ENCODE data around the gene MFRP.
"Not testable (repeated sequence)": the region's sequence is repeated elsewhere in the genome, so short reads cannot be mapped to it uniquely, and the experiment has no call there.

MFRP gene

GRCh38 chr11:119346605-119347004 is at the start of gene MFRP:
Gene MFRP, minus strand, starts transcription at chr11:119346705. Its CDS starts 192 bp downstream, at chr11:119346513.
- no peak for DNase-seq (ENCODE audit: low read depth, low spot score)

- DNase-seq (ENCODE audit: low read depth, low spot score), result no peak
Measured at GRCh38 chr11:119391275-119391674, 44.8 kb upstream of the MFRP start.

GRCh38 chr11:119389611-119390254 is 43.2 kb upstream of the MFRP start:
- no peak for DNase-seq (ENCODE audit: low read depth, low spot score)

- no peak for DNase-seq (ENCODE audit: low read depth, low spot score)
Measured at GRCh38 chr11:119388103-119388502, 41.6 kb upstream of the MFRP start.

GRCh38 chr11:119384332-119384731 is 37.8 kb upstream of the MFRP start:
- no peak for DNase-seq (ENCODE audit: low read depth, low spot score)

GRCh38 chr11:119382513-119382912 is 36.0 kb upstream of the MFRP start:
- not testable (repeated sequence) for DNase-seq (ENCODE audit: low read depth, low spot score)

GRCh38 chr11:119382101-119382500 is 35.6 kb upstream of the MFRP start:
- no peak for DNase-seq (ENCODE audit: low read depth, low spot score)

- DNase-seq (ENCODE audit: low read depth, low spot score), result peak; percentile 71
Measured at GRCh38 chr11:119381181-119381988, 34.9 kb upstream of the MFRP start, which contains the start of gene USP2. Gene USP2, minus strand, starts transcription at chr11:119381690. Its CDS starts 8,210 bp downstream, at chr11:119373480.

- DNase-seq (ENCODE audit: low read depth, low spot score), result no peak
Measured at GRCh38 chr11:119380827-119381180, 34.3 kb upstream of the MFRP start.

GRCh38 chr11:119380160-119380826 is 33.8 kb upstream of the MFRP start:
- DNase-seq (ENCODE audit: low read depth, low spot score), result no peak

- no peak for DNase-seq (ENCODE audit: low read depth, low spot score)
Measured at GRCh38 chr11:119378851-119379465, 32.5 kb upstream of the MFRP start.

- DNase-seq (ENCODE audit: low read depth, low spot score), result no peak
Measured at GRCh38 chr11:119377961-119378667, 31.6 kb upstream of the MFRP start.

GRCh38 chr11:119377112-119377901 is 30.8 kb upstream of the MFRP start:
- DNase-seq (ENCODE audit: low read depth, low spot score), result no peak

- DNase-seq (ENCODE audit: low read depth, low spot score), result no peak
Measured at GRCh38 chr11:119376197-119376847, 29.8 kb upstream of the MFRP start.

GRCh38 chr11:119375337-119376196 is 29.1 kb upstream of the MFRP start:
- DNase-seq (ENCODE audit: low read depth, low spot score), result no peak

GRCh38 chr11:119374632-119375336 is 28.3 kb upstream of the MFRP start:
- DNase-seq (ENCODE audit: low read depth, low spot score), result no peak

GRCh38 chr11:119373921-119374631 is 27.6 kb upstream of the MFRP start:
- no peak for DNase-seq (ENCODE audit: low read depth, low spot score)
